ENCODE results near the gene ZNF462. TPM values are rescaled to one million over a fixed set of nuclear protein-coding genes. Genes with fewer than 3 reads are reported as not detected.
A peak's percentile ranks its signal among the peaks of the same experiment; 100 is the strongest.

Gene ZNF462
- total RNA-seq, 1 donor from 2014 or later: 199 TPM

GRCh38 chr9:107016383-107016782 lies 153.4 kb downstream of the ZNF462 start:
- no peak for TF ChIP-seq CTCF (conservative IDR thresholded peaks at IDR 0.05)
- peaks cover 14% of the 10 kb centered on the region for H3K9me3 Mint-ChIP-seq
- no peak for DNase-seq (ENCODE audit: low read depth, low spot score)
- peaks cover 5% of the 10 kb centered on the region for H3K27me3 Mint-ChIP-seq (ENCODE audit: low read depth)
- H3K4me3 Mint-ChIP-seq: no peak overlapping the region
- peak overlapping the region; percentile 59 for H3K27ac Mint-ChIP-seq (ENCODE audit: unreplicated experiment)
- peaks cover 17% of the 10 kb centered on the region for H3K4me1 Mint-ChIP-seq
- H3K36me3 Mint-ChIP-seq (ENCODE audit: low read depth): peaks cover 39% of the 10 kb centered on the region

GRCh38 chr9:107018861-107019545 lies 156.0 kb downstream of the ZNF462 start:
- no peak for TF ChIP-seq CTCF (conservative IDR thresholded peaks at IDR 0.05)
- Mint-ChIP-seq H3K27ac (ENCODE audit: unreplicated experiment) (no peak overlapping the region), H3K4me3 (no peak overlapping the region), H3K9me3 (peaks cover 13% of the 10 kb centered on the region), H3K27me3 (ENCODE audit: low read depth) (peaks cover 5% of the 10 kb centered on the region), H3K4me1 (peaks cover 10% of the 10 kb centered on the region), H3K36me3 (ENCODE audit: low read depth) (peaks cover 24% of the 10 kb centered on the region)
- DNase-seq (ENCODE audit: low read depth, low spot score): no peak

- no peak for TF ChIP-seq CTCF (conservative IDR thresholded peaks at IDR 0.05)
- Mint-ChIP-seq H3K27ac (ENCODE audit: unreplicated experiment) (no peak overlapping the region), H3K4me1 (peaks cover 10% of the 10 kb centered on the region), H3K27me3 (ENCODE audit: low read depth) (peaks cover 5% of the 10 kb centered on the region), H3K4me3 (no peak overlapping the region), H3K9me3 (peaks cover 13% of the 10 kb centered on the region), H3K36me3 (ENCODE audit: low read depth) (peaks cover 14% of the 10 kb centered on the region)
- DNase-seq (ENCODE audit: low read depth, low spot score): no peak
Observed at GRCh38 chr9:107020040-107020530, 157.1 kb downstream of the ZNF462 start.

GRCh38 chr9:107024193-107024592 lies 161.2 kb downstream of the ZNF462 start:
- no peak for TF ChIP-seq CTCF (conservative IDR thresholded peaks at IDR 0.05)
- H3K9me3 Mint-ChIP-seq: peaks cover 2% of the 10 kb centered on the region
- no peaks in the 10 kb centered on the region for H3K27me3 Mint-ChIP-seq (ENCODE audit: low read depth)
- H3K4me1 Mint-ChIP-seq: peaks cover 8% of the 10 kb centered on the region
- H3K4me3 Mint-ChIP-seq: no peak overlapping the region
- no peak for DNase-seq (ENCODE audit: low read depth, low spot score)
- no peaks in the 10 kb centered on the region for H3K36me3 Mint-ChIP-seq (ENCODE audit: low read depth)
- H3K27ac Mint-ChIP-seq (ENCODE audit: unreplicated experiment): no peak overlapping the region

- no peak for DNase-seq (ENCODE audit: low read depth, low spot score)
Observed at GRCh38 chr9:107025260-107026035, 162.5 kb downstream of the ZNF462 start.

More at GRCh38 chr9:107025260-107026035, 162.5 kb downstream of the ZNF462 start:
- no peak overlapping the region for H3K27ac Mint-ChIP-seq (ENCODE audit: unreplicated experiment)
- H3K4me3 Mint-ChIP-seq: no peak overlapping the region
- peaks cover 8% of the 10 kb centered on the region for H3K4me1 Mint-ChIP-seq
- no peaks in the 10 kb centered on the region for H3K36me3 Mint-ChIP-seq (ENCODE audit: low read depth)
- TF ChIP-seq CTCF (conservative IDR thresholded peaks at IDR 0.05): no peak
- H3K9me3 Mint-ChIP-seq: peaks cover 4% of the 10 kb centered on the region
- H3K27me3 Mint-ChIP-seq (ENCODE audit: low read depth): no peaks in the 10 kb centered on the region
